Caco-2 (cell line): Measurements from ENCODE around the gene SCFD2. TPM values are rescaled to one million over a fixed set of nuclear protein-coding genes. Genes with fewer than 3 reads are reported as not detected.

Experiments used
- BruUV-seq: library from RNA; stranded (reverse); fragments of 400-500 nt; replicated peaks from 2 replicates; lab custom pipeline; 2021; lab: Mats Ljungman, UMichigan
- CTCF ChIA-PET: fragments of 300-600 bp; sonication (Branson Sonifier 250); formaldehyde crosslinking; loops from one replicate; lab custom pipeline; 2022; ENCODE audit warnings: antibody characterized with exemption; lab: Charles Lee
- POLR2A ChIA-PET: fragments of 300-600 bp; sonication (Branson Sonifier 250); formaldehyde crosslinking; loops from one replicate; lab custom pipeline; 2022; ENCODE audit warnings: antibody characterized with exemption; lab: Charles Lee
- DNase-seq, 2 experiments: peaks; one replicate each; pipeline versions ENCODE4 v3.0.0 to v3.0.0-alpha.2; 2020 to 2022
- H3K27me3 ChIP-seq: replicated peaks from 2 replicates; pipeline ENCODE4 v1.6.0; 2011; ENCODE audit warnings: low read length; ENCODE audit not compliant: control insufficient read depth, insufficient read depth
- H3K36me3 ChIP-seq: 2 replicates; pipeline ENCODE4 v1.5.1; 2011; ENCODE audit warnings: low read length; ENCODE audit not compliant: control insufficient read depth, insufficient read depth
- H3K4me1 ChIP-seq: fragments of 250-450 bp; sonication (Bioruptor Pico); 2 replicates; pipeline ENCODE4 v1.5.1; 2020; ENCODE audit warnings: mild to moderate bottlenecking
- H3K4me3 ChIP-seq: 2 replicates; pipeline ENCODE4 v1.5.1; 2011; ENCODE audit warnings: low read depth, mild to moderate bottlenecking, control low read depth, low read length
- H3K9me3 ChIP-seq: fragments of 250-450 bp; sonication (Bioruptor Pico); 2 replicates; pipeline ENCODE4 v1.5.1; 2020; ENCODE audit warnings: mild to moderate bottlenecking, moderate library complexity
- H3K27ac Mint-ChIP-seq: one replicate; pipeline ENCODE4 v1.8.0; 2022; ENCODE audit warnings: mixed read lengths; ENCODE audit not compliant: unreplicated experiment
- H3K27me3 Mint-ChIP-seq: one replicate; pipeline ENCODE4 v1.8.0; 2022; ENCODE audit warnings: mixed read lengths; ENCODE audit not compliant: insufficient read depth, unreplicated experiment
- H3K36me3 Mint-ChIP-seq: one replicate; pipeline ENCODE4 v1.8.0; 2022; ENCODE audit warnings: mild to moderate bottlenecking, mixed read lengths; ENCODE audit not compliant: insufficient read depth, unreplicated experiment
- H3K4me1 Mint-ChIP-seq: one replicate; pipeline ENCODE4 v1.8.0; 2022; ENCODE audit warnings: low read depth, mixed read lengths; ENCODE audit not compliant: unreplicated experiment
- H3K4me3 Mint-ChIP-seq: one replicate; pipeline ENCODE4 v1.8.0; 2022; ENCODE audit warnings: mild to moderate bottlenecking, moderate library complexity, mixed read lengths; ENCODE audit not compliant: unreplicated experiment
- H3K9me3 Mint-ChIP-seq: one replicate; pipeline ENCODE4 v1.8.0; 2022; ENCODE audit warnings: mixed read lengths; ENCODE audit not compliant: unreplicated experiment
- CTCF ChIP-seq, 2 experiments: fragments of 200-600 bp in 1 of 2; IDR thresholded peaks; 1 replicate in 1 of 2; 2 replicates in 1 of 2; pipeline versions ENCODE4 v1.5.1 to v1.8.0; 2011 to 2022; ENCODE audit warnings: antibody characterized with exemption in 1 of 2, control low read depth in 1 of 2, inconsistent platforms in 1 of 2, low read depth in 1 of 2, low read length in 1 of 2, mild to moderate bottlenecking in 1 of 2, moderate library complexity in 1 of 2; ENCODE audit not compliant: insufficient read depth in 1 of 2, severe bottlenecking in 1 of 2, unreplicated experiment in 1 of 2
- intact Hi-C: fragments of 100-400 bp; cut with micrococcal nuclease; formaldehyde crosslinking; loops from one replicate; pipeline ENCODE4 v1.10.0; 2022; ENCODE audit not compliant: unreplicated experiment
- total RNA-seq: library from RNA; stranded (reverse); gene quantifications from 2 replicates; pipeline ENCODE4 v1.2.3, GENCODE V29; 2022

Gene SCFD2
- total RNA-seq, 1 experiment from 2014 or later: 12.2 TPM

GRCh38 chr4:52838729-52839586, 526.9 kb downstream of the SCFD2 start:
- peak overlapping the region; percentile 56 for H3K27ac Mint-ChIP-seq

DNA sequence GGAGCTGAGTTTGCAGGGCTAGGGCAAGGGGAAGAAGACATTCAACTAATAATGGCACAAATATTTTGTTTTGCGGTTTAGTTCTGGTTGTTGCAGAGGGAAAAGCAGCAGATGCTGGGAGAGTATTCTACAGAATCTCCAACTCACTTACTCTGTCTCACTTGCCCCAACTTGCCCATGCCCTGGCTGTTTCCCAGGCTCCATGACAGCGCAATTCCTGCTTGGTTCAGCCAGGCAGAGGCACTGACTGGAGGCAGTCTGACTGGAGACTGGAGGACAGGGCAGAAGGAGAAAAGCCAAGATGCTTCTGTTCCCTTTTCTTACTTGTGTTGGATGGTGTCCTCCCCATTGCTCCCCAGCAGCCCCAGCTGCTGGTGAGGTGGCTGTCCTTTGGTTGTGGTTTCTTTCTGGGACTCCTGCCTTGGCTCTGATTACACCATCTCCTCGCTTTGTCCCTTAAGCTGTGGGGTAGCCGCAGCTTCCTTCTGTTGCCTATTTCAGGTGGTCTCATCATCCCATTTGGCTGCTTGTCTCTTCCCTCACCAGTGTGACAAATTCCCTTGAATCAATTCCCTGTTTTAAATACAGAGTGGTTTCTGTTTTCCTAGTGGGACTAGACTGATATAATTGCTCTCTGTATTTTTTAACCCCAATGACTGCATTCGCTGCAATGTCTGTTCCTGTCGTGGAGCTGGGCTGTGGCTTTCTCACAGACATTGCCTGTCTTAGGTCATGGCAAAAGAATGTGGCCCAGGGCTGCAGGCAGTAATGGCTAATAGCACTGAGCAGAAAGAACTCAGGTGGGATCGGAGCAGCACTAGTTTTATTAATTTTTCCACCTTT, 527.9 kb downstream of the SCFD2 start:
- H3K27me3 Mint-ChIP-seq: no peaks in the 10 kb centered on the region
- H3K27ac Mint-ChIP-seq: peak overlapping the region; percentile 56
- peak; percentile 52 to 61 for DNase-seq
- H3K36me3 Mint-ChIP-seq: no peaks in the 10 kb centered on the region
- Histone ChIP-seq H3K9me3 (no peaks in the 10 kb centered on the region), H3K27me3 (no peaks in the 10 kb centered on the region), H3K4me3 (no peak overlapping the region), H3K36me3 (no peaks in the 10 kb centered on the region), H3K4me1 (peaks cover 20% of the 10 kb centered on the region)
- ChIA-PET POLR2A (interaction anchor here (0.6 to 0.9 kb wide), 2 partner anchors 22 to 115 kb away, joined by 3 to 4 read pairs; no protein-coding TSS in a partner anchor), CTCF (interaction anchor here (0.6 kb wide), 2 partner anchors 1282 to 1706 kb away, joined by 5 to 6 read pairs; no protein-coding TSS in a partner anchor)
- TF ChIP-seq CTCF (IDR thresholded peaks at IDR 0.05; ENCODE audit: insufficient read depth in 1 of 2, low read depth in 1 of 2, low read length in 1 of 2, severe bottlenecking in 1 of 2, unreplicated experiment in 1 of 2): no peak
- no peaks in the 10 kb centered on the region for H3K9me3 Mint-ChIP-seq
- intact Hi-C loops: no loop called here
- H3K4me1 Mint-ChIP-seq: peaks cover 18% of the 10 kb centered on the region
- no TSS peak for BruUV-seq
- H3K4me3 Mint-ChIP-seq: no peak overlapping the region

More at GRCh38 chr4:52838729-52839586, 526.9 kb downstream of the SCFD2 start:
- no peaks in the 10 kb centered on the region for H3K9me3 Mint-ChIP-seq
- intact Hi-C loops: no loop called here
- peaks cover 18% of the 10 kb centered on the region for H3K4me1 Mint-ChIP-seq
- BruUV-seq: no TSS peak
- H3K36me3 Mint-ChIP-seq: no peaks in the 10 kb centered on the region
- ChIA-PET POLR2A (interaction anchor here (0.6 to 0.9 kb wide), 2 partner anchors 23 to 116 kb away, joined by 3 to 4 read pairs; no protein-coding TSS in a partner anchor), CTCF (interaction anchor here (0.6 kb wide), 2 partner anchors 1281 to 1705 kb away, joined by 5 to 6 read pairs; no protein-coding TSS in a partner anchor)
- no peaks in the 10 kb centered on the region for H3K27me3 ChIP-seq
- H3K4me3 ChIP-seq: no peak overlapping the region
- TF ChIP-seq CTCF (IDR thresholded peaks at IDR 0.05; ENCODE audit: insufficient read depth in 1 of 2, low read depth in 1 of 2, low read length in 1 of 2, severe bottlenecking in 1 of 2, unreplicated experiment in 1 of 2): no peak
- no peak for DNase-seq
- H3K27me3 Mint-ChIP-seq: no peaks in the 10 kb centered on the region
- H3K4me3 Mint-ChIP-seq: no peak overlapping the region
- H3K36me3 ChIP-seq: no peaks in the 10 kb centered on the region
- peaks cover 20% of the 10 kb centered on the region for H3K4me1 ChIP-seq
- H3K9me3 ChIP-seq: no peaks in the 10 kb centered on the region

GRCh38 chr4:52836678-52837077, 529.2 kb downstream of the SCFD2 start:
- no peaks in the 10 kb centered on the region for H3K27me3 Mint-ChIP-seq
- H3K36me3 Mint-ChIP-seq: no peaks in the 10 kb centered on the region
- H3K4me3 Mint-ChIP-seq: no peak overlapping the region
- CTCF ChIA-PET: no interaction called here
- intact Hi-C loops: no loop called here
- no peak for TF ChIP-seq CTCF (IDR thresholded peaks at IDR 0.05; ENCODE audit: insufficient read depth in 1 of 2, low read depth in 1 of 2, low read length in 1 of 2, severe bottlenecking in 1 of 2, unreplicated experiment in 1 of 2)
- POLR2A ChIA-PET: no interaction called here
- H3K27me3 ChIP-seq: no peaks in the 10 kb centered on the region
- no TSS peak for BruUV-seq
- no peaks in the 10 kb centered on the region for H3K9me3 Mint-ChIP-seq
- H3K9me3 ChIP-seq: no peaks in the 10 kb centered on the region
- no peaks in the 10 kb centered on the region for H3K36me3 ChIP-seq
- H3K4me1 ChIP-seq: peaks cover 20% of the 10 kb centered on the region
- peaks cover 18% of the 10 kb centered on the region for H3K4me1 Mint-ChIP-seq
- H3K27ac Mint-ChIP-seq: no peak overlapping the region
- no peak for DNase-seq
- H3K4me3 ChIP-seq: no peak overlapping the region
